GM19328 (cell line): ENCODE results near the gene BID.
"Not testable (repeated sequence)": the region's sequence is repeated elsewhere in the genome, so short reads cannot be mapped to it uniquely, and the experiment has no call there.

Experiments
- ATAC-seq: cut with Tn5 transposase; IDR thresholded peaks from one replicate; pipeline ENCODE4 v1.9.1; 2021; ENCODE audit warnings: mild to moderate bottlenecking, moderate library complexity; ENCODE audit not compliant: unreplicated experiment

The BID gene

GRCh38 chr22:17770180-17771077 is 3.8 kb downstream of the BID start:
- no peak for ATAC-seq

GRCh38 chr22:17769716-17770082 is 4.6 kb downstream of the BID start:
- no peak for ATAC-seq

- no peak for ATAC-seq
Observed at GRCh38 chr22:17769013-17769715, 5.1 kb downstream of the BID start.

- peak; percentile 68 for ATAC-seq
Observed at GRCh38 chr22:17767233-17768065, 6.8 kb downstream of the BID start.

- not testable (repeated sequence) for ATAC-seq
Observed at GRCh38 chr22:17764852-17765251, 9.4 kb downstream of the BID start.

GRCh38 chr22:17764036-17764435 is 10.2 kb downstream of the BID start:
- no peak for ATAC-seq

- ATAC-seq = not testable (repeated sequence)
Observed at GRCh38 chr22:17763442-17763841, 10.8 kb downstream of the BID start.

- ATAC-seq = no peak
Observed at GRCh38 chr22:17761138-17761488, 13.2 kb downstream of the BID start.

- ATAC-seq = no peak
Observed at GRCh38 chr22:17754233-17754925, 19.9 kb downstream of the BID start.

GRCh38 chr22:17753401-17753989 is 20.8 kb downstream of the BID start:
- ATAC-seq = no peak

- no peak for ATAC-seq
Observed at GRCh38 chr22:17751596-17751995, 22.7 kb downstream of the BID start.

GRCh38 chr22:17749605-17750395 is 24.5 kb downstream of the BID start:
- ATAC-seq = no peak

- no peak for ATAC-seq
Observed at GRCh38 chr22:17748555-17749353, 25.5 kb downstream of the BID start.

GRCh38 chr22:17746916-17747315 is 27.4 kb downstream of the BID start:
- no peak for ATAC-seq

- ATAC-seq = no peak
Observed at GRCh38 chr22:17744430-17744829, 29.8 kb downstream of the BID start.

- ATAC-seq = no peak
Observed at GRCh38 chr22:17743661-17744411, 30.4 kb downstream of the BID start.

GRCh38 chr22:17742527-17742902 is 31.8 kb downstream of the BID start:
- ATAC-seq = no peak

- no peak for ATAC-seq
Observed at GRCh38 chr22:17741866-17742526, 32.3 kb downstream of the BID start.
